ENCODE measurements around the gene B4GALT6. TPM values are rescaled to one million over a fixed set of nuclear protein-coding genes. Genes with fewer than 3 reads are reported as not detected.

The B4GALT6 gene
- total and polyA plus RNA-seq, 2 of the 4 experiments (the other 2 are of a cell fraction): 1.1 to 3.9 TPM

DNA sequence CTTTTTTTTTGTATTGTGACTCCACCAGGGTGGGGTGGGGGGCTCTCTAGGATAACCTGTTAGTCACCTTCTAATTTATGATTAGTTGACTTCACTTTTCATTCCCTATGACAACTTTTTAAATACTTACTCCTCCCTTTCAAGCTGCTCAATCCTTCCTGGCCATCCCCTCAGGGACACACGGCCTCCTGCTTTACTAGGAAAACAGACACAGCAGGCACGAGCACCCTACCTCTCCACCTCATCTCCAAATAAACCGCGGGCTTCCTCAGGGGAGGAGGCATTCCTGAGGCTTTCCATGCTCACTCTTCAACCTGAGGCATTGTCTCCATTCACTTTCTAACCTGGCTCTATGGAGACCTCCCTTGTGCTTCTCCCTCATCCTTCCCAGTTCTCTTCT lies 33.0 kb downstream of the B4GALT6 start:
- Histone ChIP-seq H3K4me3 (ENCODE audit: insufficient read depth, low read depth, low read length) (no peak overlapping the region), H3K14ac (replicated peaks; ENCODE audit: low read depth, low read length) (no peak overlapping the region), H3K36me3 (ENCODE audit: control insufficient read depth, insufficient read depth, low read length) (no peaks in the 10 kb centered on the region), H3K23ac (ENCODE audit: low read depth, low read length) (no peak overlapping the region), H4K8ac (ENCODE audit: low read depth in 2 of 2, low read length in 2 of 2) (no peak overlapping the region), H2BK15ac (ENCODE audit: low read depth, low read length) (no peak overlapping the region), H3K27me3 (ENCODE audit: control insufficient read depth, insufficient read depth, low read length) (no peaks in the 10 kb centered on the region), H2AK9ac (replicated peaks; ENCODE audit: low read depth, low read length, poor library complexity) (no peak overlapping the region), H3K9me3 (ENCODE audit: control insufficient read depth, insufficient read depth, low read length) (no peaks in the 10 kb centered on the region), H4K5ac (ENCODE audit: low read depth, low read length) (no peak overlapping the region), H3K18ac (ENCODE audit: low read depth, low read length) (no peak overlapping the region), H3K9me1 (ENCODE audit: insufficient read depth, low read length) (no peaks in the 10 kb centered on the region), H2BK5ac (ENCODE audit: low read depth, low read length, poor library complexity, severe bottlenecking) (no peak overlapping the region), H3K4ac (ENCODE audit: low read depth, low read length) (no peak overlapping the region), H3K9ac (ENCODE audit: low read depth, low read length) (no peak overlapping the region), H2BK120ac (ENCODE audit: low read depth, low read length) (no peak overlapping the region), H2BK20ac (ENCODE audit: low read depth, low read length) (no peak overlapping the region), H2AFZ (replicated peaks; ENCODE audit: low read length, poor library complexity) (no peak overlapping the region), H3K4me1 (ENCODE audit: control insufficient read depth, insufficient read depth, low read length) (no peaks in the 10 kb centered on the region), H3K56ac (ENCODE audit: extremely low read depth, insufficient read depth, low read length) (no peak overlapping the region), H3K27ac (ENCODE audit: insufficient read depth, low read length) (no peak overlapping the region), H3K4me2 (ENCODE audit: low read depth, low read length) (no peak overlapping the region), H3K79me1 (ENCODE audit: low read depth in 1 of 2, low read length in 2 of 2) (no peaks in the 10 kb centered on the region), H4K91ac (ENCODE audit: insufficient read depth, low read depth, low read length) (no peak overlapping the region), H4K20me1 (ENCODE audit: insufficient read depth, low read length) (no peaks in the 10 kb centered on the region), H2AK5ac (ENCODE audit: low read depth, low read length) (no peak overlapping the region)
- intact Hi-C loops (cut with micrococcal nuclease) (no loop called here), dilution Hi-C loops (cut with HindIII; ENCODE audit: low sequenced_read_pairs, unreplicated experiment) (no loop called here), in situ Hi-C loops (cut with MboI; ENCODE audit: low sequenced_read_pairs) (no loop called here)
- WGBS, 2 experiments (ENCODE audit: extremely low coverage in 2 of 2, insufficient read length in 1 of 2): 70% methylated on average over 2 of the region's 4 CpGs; no CpG with 5 or more reads in 1 of the 2 experiments
- POLR2A ChIA-PET (ENCODE audit: unreplicated experiment): no interaction called here
- BruUV-seq (replicated peaks): no TSS peak
- CTCF ChIA-PET: no interaction called here
- TF ChIP-seq RFX5 (IDR thresholded peaks at IDR 0.05; ENCODE audit: low read depth, low read length): no peak
- no peak for DNase-seq
- ATAC-seq (ENCODE audit: low read depth): no peak
